GM19397 (cell line): ENCODE results near the gene SLC31A1.

Source experiments
- ATAC-seq: cut with Tn5 transposase; IDR thresholded peaks from one replicate; pipeline ENCODE4 v1.9.1; 2021; ENCODE audit warnings: mild to moderate bottlenecking, moderate library complexity; ENCODE audit not compliant: unreplicated experiment

SLC31A1 gene

DNA sequence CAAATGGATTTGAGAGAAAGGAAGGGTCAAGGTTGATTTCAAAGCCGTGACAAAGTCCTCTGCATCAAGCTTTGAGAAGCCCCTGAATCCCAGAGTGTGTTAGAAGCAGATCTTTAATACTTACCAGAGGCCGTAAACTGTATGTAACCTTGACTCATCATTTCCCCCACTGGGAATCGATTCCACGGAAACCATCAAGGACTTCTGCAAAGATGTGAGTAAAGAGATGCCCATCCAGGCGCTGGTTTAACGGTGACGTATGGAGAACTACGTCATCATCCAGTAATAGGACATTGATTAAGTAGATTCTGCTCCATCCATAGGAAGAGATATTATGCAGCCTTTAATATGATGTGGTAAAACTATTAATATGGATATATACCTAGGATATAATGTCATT is 80.2 kb downstream of the SLC31A1 start:
- no peak for ATAC-seq

DNA sequence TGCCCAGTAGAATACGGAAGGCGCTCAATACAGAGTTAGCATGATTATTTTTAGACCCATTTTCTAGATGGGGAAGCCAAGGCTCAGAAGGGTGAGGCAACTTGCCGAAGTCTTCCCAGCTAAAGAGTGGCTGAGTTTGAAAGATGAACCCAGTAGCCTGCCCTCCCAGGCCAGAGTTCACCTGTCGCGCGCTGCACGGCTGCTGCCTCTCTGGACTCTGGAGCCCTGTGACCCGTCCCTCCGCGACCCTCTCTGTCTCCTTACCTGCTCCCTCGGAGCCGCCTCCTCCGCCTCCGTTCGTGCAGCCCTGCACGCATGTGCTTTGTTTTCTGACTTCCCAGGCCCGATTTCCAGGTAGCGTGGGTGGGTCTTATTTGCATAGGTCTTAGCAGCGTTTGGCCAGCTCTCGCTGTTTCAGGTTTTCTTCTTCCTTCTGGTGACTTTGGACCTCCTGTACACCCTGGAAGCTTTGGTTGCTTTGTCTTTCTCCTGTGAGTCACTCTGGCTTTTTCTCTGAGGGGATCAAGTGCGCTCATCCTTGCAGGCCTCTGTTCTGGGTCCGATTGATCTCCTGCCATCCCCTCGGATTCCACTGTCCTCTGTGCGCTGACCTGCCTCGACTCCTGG is 81.6 kb downstream of the SLC31A1 start, which contains the start of gene RNF183:
TSS of gene RNF183 (minus strand) at position 585 of the 627 bp plus-strand sequence. CDS start 5,192 bp downstream, outside the sequence.
- no peak for ATAC-seq

DNA sequence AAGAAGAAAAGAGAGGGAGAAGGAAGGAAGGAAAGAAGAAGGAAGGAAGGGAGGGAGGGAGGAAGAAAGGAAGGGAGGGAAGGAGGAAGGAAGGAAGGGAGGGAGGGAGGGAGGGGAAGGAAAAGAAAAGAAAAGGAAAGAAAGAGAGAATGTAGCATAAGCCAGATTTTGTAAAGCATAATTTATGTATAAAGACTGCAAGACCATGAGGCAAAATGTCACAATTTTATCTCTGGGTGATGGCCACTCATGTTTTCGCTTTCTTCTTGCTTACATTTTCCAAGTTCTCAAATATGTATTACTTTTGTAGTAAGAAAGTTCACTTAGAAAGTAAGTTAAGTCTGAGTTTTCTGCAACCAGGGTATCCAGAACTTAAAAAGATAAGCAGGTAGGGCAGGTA is 85.2 kb downstream of the SLC31A1 start:
- ATAC-seq = no peak

DNA sequence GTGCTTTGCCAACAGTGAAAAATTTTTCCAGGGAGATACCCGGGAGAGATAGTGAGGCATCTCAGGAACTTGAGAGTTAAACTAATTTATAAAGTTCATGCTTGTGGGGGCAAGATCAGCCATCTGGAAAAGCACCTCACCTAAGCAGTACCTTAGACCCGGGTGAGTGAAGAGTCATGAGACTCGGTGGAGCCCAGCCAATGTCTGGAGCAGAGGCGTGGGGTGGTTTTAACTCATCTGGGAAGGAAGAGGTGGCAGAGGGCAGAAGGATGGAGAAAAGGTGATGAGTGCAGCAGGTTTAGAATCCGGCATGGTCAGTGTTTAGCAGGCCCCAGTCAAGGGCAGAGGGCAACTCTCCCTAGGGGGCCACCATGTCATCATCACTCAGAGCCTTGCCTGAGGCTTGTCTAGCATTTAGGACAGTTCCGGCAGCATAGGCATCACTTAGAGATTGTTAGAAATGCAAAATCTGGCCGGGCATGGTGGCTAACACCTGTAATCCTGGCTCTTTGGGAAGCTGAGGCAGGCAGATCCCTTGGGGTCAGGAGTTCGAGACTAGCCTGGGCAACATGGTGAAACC is 86.1 kb downstream of the SLC31A1 start:
- no peak for ATAC-seq

DNA sequence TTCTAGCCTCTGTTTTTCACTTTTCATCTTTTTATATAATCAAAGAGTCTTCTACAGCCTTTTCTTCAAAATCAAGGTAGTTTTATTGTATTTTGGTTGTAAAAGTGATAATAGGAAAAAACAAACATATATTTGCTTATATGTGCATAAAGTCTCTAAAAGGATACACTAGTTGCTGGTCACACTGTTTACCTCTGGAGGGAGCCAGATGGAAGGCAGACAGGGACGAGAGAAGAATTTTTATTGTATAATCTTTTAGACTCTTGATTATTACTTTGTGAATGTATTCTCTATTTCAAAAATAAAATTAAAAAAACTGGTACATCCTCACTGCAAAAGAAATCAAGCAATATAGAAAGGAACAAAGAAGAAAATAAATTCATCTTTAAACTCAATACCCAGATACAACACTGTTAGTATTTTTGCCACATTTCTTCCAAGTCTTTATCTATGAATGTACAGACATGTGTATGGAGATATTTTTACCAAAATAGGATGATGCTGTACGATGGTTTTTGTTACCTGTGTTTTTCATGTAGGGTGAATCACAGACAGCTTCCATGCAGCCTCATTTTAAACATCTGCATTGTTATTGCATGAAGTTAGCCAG is 88.0 kb downstream of the SLC31A1 start:
- ATAC-seq = no peak

DNA sequence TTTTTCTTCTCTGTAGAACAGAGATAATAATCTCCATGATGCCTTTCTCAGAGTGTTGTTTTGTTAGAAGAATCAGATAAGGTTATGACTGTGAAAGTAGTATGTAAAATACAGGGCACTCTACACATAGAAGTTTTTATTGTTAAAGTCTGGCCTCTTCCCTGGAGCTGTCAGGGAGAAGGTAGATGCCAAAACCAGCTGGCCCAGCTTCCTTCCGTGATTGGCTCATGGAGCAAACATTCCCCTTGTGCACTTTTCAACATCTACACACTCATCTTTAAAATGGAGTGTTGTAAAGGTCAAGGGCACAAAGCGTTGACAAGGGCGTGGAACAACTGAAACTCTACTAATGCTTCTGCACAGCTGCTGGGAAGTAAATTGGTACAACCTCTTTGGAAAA is 89.2 kb downstream of the SLC31A1 start:
- ATAC-seq = no peak

DNA sequence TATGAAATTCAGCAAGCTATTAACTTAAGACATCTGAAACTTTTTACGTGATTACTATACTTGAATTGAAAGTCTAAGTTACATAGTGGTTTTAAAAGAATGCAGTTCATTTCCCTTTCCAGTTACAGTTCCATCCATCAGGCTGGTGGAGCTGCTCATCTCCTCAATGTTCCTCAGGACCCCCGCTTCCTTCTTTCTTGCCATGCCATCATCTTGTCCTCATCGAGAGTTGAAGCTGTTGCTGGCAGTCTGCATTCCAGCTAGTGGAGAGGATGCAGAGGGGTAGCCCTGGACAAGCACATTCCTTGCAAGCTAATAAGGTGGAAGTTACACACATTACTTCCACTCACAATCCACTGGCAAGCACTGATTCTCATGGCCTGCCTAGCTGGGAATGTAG is 90.6 kb downstream of the SLC31A1 start:
- no peak for ATAC-seq

DNA sequence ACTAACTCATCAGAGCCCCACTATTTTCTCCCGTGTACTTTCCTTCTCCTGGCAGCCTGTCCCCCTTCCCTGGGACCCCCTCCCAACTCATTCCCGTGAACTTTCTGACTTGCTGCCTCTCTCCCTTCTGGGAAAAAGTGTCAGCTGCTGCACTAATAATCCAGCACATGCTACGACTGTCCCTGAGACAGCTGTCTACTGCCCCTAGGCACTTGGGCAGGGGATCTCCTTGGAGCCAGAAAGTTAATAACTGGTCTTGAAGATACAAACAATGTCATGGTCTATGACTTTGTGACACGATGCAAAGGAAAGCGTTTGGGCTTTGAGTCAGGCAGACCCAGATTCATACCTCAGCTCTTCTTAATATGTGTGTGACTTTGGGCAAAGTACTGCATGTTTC is 91.9 kb downstream of the SLC31A1 start:
- ATAC-seq = no peak
